LNCaP clone FGC (cell line): Measurements from ENCODE around the gene DNAJC4.

Experiments
- DNase-seq: peaks from one replicate; pipeline ENCODE4 v3.0.0-alpha.2; 2011; ENCODE audit warnings: low read depth
- H3K4me3 ChIP-seq: 2 replicates; pipeline ENCODE4 v1.5.1; 2011; ENCODE audit warnings: mild to moderate bottlenecking, low read depth, low read length, control low read depth
- TF ChIP-seq, protein P1 (sequence below): IDR thresholded peaks from 2 replicates; pipeline ENCODE4 v1.5.1; 2012; ENCODE audit warnings: mild to moderate bottlenecking; ENCODE audit not compliant: control insufficient read depth, insufficient read depth; ENCODE audit errors: extremely low read depth

The DNAJC4 gene

DNA sequence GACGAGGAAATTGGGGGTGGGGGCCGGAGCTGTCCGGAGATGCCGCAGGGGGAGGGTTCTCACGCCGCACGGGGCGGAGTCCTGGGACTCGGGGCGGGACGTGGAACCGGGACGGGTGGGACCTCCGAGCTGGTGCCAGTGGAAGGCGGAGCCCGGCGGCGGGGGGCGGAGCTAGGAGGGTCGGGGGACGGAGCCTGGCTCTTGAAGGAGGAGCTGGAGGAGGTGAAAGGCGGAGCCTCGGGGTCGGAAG lies 10.8 kb downstream of the DNAJC4 start:
- TF ChIP-seq, protein P1, sequence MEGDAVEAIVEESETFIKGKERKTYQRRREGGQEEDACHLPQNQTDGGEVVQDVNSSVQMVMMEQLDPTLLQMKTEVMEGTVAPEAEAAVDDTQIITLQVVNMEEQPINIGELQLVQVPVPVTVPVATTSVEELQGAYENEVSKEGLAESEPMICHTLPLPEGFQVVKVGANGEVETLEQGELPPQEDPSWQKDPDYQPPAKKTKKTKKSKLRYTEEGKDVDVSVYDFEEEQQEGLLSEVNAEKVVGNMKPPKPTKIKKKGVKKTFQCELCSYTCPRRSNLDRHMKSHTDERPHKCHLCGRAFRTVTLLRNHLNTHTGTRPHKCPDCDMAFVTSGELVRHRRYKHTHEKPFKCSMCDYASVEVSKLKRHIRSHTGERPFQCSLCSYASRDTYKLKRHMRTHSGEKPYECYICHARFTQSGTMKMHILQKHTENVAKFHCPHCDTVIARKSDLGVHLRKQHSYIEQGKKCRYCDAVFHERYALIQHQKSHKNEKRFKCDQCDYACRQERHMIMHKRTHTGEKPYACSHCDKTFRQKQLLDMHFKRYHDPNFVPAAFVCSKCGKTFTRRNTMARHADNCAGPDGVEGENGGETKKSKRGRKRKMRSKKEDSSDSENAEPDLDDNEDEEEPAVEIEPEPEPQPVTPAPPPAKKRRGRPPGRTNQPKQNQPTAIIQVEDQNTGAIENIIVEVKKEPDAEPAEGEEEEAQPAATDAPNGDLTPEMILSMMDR: no peak
- H3K4me3 ChIP-seq: peak overlapping the region; percentile 96
- peak; percentile 95 for DNase-seq

DNA sequence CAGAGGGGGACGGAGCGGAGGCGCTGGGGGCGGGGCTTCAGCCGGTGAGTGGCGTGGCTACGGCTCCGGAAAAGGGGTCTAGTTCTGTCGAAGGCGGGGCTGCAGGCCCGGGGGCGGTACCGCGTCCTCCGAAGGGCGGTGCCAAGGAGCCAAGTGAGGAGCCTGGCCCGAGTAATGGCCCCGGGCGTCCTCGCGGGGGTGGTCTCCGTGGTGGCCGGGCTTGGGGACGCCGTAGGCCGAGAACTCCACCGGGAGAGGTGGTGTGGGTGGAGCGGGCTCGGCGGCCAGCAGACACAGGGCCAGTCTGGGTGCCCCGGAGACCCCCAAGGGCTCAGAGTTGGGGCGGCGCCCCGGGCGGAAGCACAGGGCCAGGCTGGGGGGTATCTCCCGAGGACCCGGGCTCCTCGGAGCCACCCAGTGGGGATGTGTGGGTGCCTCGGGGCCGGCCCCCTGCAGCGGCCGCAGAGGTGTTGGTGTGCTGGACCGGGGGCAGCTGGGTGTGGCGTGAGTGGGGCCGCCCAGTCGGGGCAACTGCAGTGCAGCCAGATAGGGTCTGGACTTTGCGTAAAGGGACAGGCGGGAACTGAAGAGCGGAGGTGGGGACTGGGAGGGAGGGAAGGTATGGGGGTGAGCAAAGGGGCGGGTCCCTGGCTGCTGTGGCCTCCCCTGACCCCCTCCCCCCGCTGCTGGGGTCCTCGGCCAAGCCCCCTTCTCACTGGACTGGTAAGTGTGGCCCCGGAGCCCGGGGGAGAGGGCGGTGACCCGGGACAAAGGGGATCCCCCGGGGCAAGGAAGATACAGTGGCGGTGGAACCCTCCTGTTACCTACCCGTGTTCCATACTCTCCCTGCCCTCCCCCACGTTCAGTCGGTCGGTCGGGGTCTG lies 11.4 kb downstream of the DNAJC4 start:
- peak overlapping the region; percentile 96 for H3K4me3 ChIP-seq
- TF ChIP-seq, protein P1: no peak
- no peak for DNase-seq

DNA sequence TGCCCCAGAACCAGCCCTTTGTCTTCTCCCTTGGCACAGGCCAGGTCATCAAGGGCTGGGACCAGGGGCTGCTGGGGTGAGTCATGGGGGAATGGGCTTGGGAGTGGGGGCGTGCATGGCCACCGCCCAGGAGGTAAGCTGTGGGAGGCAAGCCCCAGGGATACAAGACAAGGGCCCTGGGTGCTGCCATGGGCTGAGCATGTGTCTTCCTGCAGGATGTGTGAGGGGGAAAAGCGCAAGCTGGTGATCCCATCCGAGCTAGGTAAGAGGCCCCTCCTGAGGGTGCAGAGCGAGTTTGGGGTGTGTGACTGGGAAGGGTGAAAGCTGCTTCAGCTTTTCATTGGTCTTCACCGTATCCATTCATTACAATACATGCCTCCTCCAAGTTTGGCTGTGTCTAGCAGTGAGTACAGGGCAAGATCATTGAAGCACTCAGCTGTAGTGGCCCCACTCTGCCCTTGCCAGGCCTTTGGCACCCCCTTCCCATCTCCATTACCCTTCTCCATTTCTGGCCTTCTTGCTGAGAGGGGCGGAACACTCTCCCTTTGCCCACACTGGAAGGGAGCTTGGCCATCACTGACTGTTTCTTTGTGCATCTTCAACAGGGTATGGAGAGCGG lies 13.0 kb downstream of the DNAJC4 start:
- DNase-seq: no peak
- TF ChIP-seq, protein P1: no peak
- no peak overlapping the region for H3K4me3 ChIP-seq

DNA sequence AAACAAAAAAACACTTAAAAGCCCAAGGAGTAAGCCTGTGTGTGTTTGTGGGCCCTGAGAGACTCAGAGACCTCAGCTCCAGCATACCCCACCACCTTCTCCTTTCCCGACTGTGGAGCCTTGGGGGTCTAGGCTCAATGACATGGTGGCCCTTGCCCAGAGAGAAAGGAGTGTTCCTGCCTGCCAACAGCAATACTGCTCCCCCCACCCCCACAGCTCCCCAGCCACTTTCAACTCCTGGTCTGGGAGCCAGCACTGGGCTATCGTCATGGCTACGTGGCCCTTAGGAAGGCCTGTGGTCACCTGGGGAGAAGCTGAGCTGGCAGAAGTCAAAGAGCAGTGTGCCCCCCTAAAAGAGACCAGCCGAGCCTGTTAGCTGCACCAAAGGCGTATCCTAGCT lies 13.8 kb downstream of the DNAJC4 start:
- no peak overlapping the region for H3K4me3 ChIP-seq
- TF ChIP-seq, protein P1: no peak
- DNase-seq: no peak

DNA sequence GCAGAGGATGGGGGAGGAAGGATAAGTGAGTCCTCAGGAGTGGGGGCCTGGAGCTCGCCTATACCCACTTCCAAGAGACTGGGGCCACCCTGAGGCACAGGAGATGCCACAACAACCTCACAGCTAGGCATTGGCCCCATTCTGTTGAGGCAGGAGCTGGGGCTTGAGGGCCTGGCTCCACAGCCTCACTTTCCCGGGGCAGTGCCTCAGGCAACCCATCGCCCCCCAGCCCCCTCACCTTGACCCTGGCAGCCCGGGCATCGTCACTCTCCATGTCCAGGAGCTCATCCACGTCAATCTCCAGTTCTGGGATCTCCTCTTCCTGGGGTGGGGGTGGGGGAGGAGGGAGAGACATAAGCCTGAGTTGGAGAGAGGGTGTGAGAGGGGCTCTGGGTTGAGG lies 14.6 kb downstream of the DNAJC4 start:
- H3K4me3 ChIP-seq: peak overlapping the region; percentile 96
- TF ChIP-seq, protein P1: no peak
- no peak for DNase-seq

GRCh38 chr11:64245401-64245796 lies 15.1 kb downstream of the DNAJC4 start:
- DNase-seq: no peak
- H3K4me3 ChIP-seq: peak overlapping the region; percentile 96
- TF ChIP-seq, protein P1: no peak
